Measurements from ENCODE around the gene RNF212. TPM values are rescaled to one million over a fixed set of nuclear protein-coding genes. Genes with fewer than 3 reads are reported as not detected.

The RNF212 gene
- total RNA-seq, 2 experiments from 2014 or later, result 3.2 to 3.5 TPM

DNA sequence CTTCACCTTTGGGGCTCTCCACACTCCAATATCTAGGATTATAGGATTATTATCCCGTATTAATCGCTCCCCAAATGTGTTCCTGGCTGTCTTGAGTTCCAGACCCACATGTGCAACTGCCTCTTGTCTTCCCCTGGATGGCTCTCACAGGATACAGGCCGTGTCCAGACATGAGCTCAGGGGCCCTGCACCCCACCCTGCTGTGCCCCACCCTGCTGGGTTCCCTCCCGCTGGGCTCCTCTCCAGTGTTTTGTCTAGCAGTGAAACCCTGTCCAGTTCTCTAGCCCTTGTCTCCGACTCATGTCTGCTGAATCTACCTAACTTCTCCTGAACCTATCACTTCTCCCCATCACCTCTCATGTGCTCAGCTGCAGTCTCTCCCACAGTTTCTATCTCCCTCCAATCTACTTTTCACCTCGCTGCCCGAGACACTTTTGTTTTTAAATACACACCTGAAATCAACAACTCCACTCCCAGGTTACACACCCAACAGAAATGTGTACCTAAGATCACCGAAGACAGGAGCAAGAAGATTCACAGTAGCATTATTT, 2.0 kb downstream of the RNF212 start:
- Mint-ChIP-seq H3K4me1 (no peaks in the 10 kb centered on the region), H3K27me3 (peaks cover 15% of the 10 kb centered on the region), H3K36me3 (ENCODE audit: low read depth) (no peaks in the 10 kb centered on the region), H3K9me3 (no peaks in the 10 kb centered on the region), H3K4me3 (no peak overlapping the region), H3K27ac (no peak overlapping the region)
- DNase-seq, result no peak
- ChIA-PET POLR2A (no interaction called here), CTCF (interaction anchor here (1.2 kb wide), 1 partner anchor 245 kb away, joined by 3 read pairs; no protein-coding TSS in a partner anchor)

DNA sequence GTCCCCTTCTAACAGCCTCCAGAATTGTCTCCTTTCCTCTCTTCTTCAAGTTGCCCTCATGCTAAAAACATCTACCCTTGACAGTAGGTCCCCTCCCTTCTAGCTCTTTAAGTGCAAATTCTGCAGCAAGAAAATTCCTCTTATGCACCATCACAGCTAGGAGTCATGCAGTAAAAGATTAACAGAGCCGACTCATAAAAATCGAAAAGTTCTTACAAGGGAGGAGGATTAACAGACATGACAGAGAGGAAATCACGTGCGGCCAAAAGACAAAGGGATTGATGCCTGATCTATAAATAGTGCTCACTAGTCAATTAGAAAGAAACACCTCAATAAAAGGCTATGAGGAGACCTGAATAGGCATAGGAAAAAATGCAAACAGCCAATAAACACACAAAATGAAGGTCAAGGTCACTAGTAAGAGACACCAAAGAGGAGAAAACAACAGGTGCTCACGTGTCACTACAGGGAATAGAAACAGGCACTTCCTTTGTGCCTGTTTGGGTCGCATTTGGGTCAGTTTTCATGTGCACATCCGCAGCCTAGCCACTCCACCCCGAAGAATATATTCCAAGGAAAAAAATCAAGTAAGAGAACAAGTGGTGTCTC, 3.4 kb downstream of the RNF212 start:
- Mint-ChIP-seq H3K4me1 (no peaks in the 10 kb centered on the region), H3K27ac (no peak overlapping the region), H3K27me3 (peaks cover 10% of the 10 kb centered on the region), H3K4me3 (no peak overlapping the region), H3K36me3 (ENCODE audit: low read depth) (no peaks in the 10 kb centered on the region), H3K9me3 (no peaks in the 10 kb centered on the region)
- no peak for DNase-seq
- ChIA-PET POLR2A (no interaction called here), CTCF (no interaction called here)

DNA sequence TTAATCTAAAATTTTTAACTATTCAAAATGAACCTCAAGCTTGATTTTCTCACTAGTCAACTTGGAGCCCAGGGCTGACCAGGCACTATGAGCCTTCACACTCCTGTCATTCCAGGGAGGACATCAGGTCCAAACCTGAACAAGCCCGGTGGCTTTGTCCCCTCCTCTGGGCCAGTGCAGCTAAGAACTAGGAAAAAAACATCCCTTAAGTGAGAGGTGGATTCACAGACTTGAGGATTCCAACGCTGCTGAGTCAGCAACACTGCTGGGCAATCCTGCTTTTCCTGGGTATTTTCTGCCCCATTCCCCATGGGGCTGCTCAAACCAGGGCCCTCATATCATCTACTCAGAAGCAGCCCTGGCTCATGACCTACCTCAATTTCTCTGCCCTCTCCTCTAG, 4.0 kb downstream of the RNF212 start:
- DNase-seq, result no peak
- Mint-ChIP-seq H3K27me3 (peaks cover 10% of the 10 kb centered on the region), H3K36me3 (ENCODE audit: low read depth) (no peaks in the 10 kb centered on the region), H3K4me1 (no peaks in the 10 kb centered on the region), H3K27ac (no peak overlapping the region), H3K9me3 (no peaks in the 10 kb centered on the region), H3K4me3 (no peak overlapping the region)
- ChIA-PET CTCF (no interaction called here), POLR2A (no interaction called here)

DNA sequence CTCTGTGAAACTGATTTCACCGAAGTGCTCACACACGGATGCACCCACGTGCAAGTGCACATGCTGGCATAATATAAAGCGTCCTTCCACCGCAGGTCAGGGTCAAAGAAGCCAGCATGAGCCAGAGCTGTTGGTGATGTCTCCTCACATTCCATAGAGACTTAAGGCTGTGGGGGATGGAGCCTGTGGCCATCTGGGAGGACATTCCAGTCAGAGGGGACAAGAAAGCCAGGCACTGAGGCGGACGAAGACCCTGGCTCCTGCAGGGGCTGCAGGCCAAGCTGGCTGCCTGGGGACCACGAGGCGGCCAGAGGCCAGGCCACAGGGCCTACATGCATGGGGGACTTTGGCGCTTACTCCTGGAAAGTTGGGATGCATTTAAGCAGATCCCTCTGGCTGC, 7.7 kb downstream of the RNF212 start:
- Mint-ChIP-seq H3K36me3 (ENCODE audit: low read depth) (no peaks in the 10 kb centered on the region), H3K4me3 (no peak overlapping the region), H3K9me3 (no peaks in the 10 kb centered on the region), H3K4me1 (no peaks in the 10 kb centered on the region), H3K27me3 (peaks cover 12% of the 10 kb centered on the region), H3K27ac (no peak overlapping the region)
- ChIA-PET CTCF (interaction anchor here (1.4 kb wide), 1 partner anchor 245 kb away, joined by 6 read pairs; no protein-coding TSS in a partner anchor), POLR2A (no interaction called here)
- DNase-seq, result no peak

DNA sequence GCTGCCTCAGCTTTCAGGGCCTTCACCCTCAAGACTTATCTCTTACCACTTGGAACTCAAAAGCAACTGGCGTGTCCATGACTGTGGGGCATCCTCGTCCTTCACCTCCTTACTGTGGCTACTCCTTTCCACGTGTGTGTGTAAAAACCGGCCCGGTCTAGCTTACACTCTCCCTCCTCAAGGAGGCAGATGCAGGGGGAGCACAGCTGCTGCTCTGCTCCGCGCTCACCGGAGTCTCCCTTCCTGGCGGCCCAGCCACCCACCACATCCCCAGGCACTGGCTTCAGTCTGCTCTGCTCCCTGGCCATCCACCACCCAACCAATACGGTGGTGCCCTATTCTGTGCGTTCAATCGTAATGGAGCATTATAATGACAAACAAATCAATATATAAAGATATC, 8.3 kb downstream of the RNF212 start:
- Mint-ChIP-seq H3K36me3 (ENCODE audit: low read depth) (no peaks in the 10 kb centered on the region), H3K27ac (no peak overlapping the region), H3K27me3 (peaks cover 9% of the 10 kb centered on the region), H3K9me3 (no peaks in the 10 kb centered on the region), H3K4me3 (no peak overlapping the region), H3K4me1 (no peaks in the 10 kb centered on the region)
- no peak for DNase-seq
- ChIA-PET POLR2A (no interaction called here), CTCF (interaction anchor here (1.4 kb wide), 1 partner anchor 246 kb away, joined by 6 read pairs; no protein-coding TSS in a partner anchor)

DNA sequence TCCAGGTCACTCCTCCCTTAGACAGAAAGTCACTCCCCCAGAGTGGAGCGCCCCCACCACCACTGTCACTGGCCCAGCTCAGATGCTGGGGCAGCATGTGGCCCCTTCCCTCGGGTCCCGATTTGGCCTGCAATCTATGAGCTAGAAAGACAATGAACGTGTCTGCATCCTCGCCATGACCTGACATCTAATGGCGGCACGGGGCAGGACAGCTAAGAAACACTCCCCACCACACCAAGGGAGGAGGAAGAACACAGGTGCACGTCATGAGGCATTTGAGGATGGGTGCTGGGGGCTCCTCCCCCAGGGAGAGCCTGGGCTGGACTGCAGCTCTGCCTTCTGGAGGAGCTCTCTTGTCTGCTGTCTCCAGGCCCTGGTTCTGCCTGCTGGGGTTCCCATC, 8.7 kb downstream of the RNF212 start:
- H3K4me1 Mint-ChIP-seq, result no peaks in the 10 kb centered on the region
- no peaks in the 10 kb centered on the region for H3K36me3 Mint-ChIP-seq (ENCODE audit: low read depth)
- H3K9me3 Mint-ChIP-seq, result no peaks in the 10 kb centered on the region
- ChIA-PET CTCF (no interaction called here), POLR2A (no interaction called here)
- no peak overlapping the region for H3K27ac Mint-ChIP-seq
- H3K27me3 Mint-ChIP-seq, result peaks cover 5% of the 10 kb centered on the region
- no peak overlapping the region for H3K4me3 Mint-ChIP-seq
- no peak for DNase-seq

DNA sequence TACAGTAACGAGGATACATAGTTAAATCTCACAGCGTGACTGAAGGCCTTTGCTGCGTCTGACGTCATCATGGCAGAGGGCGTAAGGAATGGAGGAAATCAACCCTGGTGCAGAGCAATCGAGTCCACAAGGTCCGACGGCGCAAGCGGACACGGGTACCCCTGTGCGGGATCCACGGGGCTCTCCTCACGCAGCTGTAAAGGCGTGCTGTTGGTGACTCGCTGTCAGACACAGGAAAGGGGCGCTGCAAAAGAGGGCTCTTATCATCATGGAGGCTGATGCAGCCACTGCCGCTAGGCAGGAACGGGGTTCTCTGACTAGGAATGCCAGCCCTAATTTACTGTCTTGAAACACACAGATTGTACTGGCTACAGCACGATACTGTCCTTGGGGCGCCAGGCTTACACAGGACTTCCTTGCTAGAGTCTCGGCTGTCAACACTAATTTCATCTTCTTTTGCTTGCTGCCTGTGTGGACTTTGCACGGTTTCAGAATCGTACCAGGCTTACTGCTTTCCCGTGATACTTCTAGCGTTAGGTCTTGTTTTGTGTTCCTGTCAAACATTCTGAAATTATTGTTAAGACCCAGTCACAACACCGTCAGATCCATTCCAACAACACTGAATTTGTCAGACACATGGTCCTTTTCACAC, 13.6 kb downstream of the RNF212 start:
- H3K4me1 Mint-ChIP-seq, result no peaks in the 10 kb centered on the region
- ChIA-PET POLR2A (no interaction called here), CTCF (no interaction called here)
- no peaks in the 10 kb centered on the region for H3K9me3 Mint-ChIP-seq
- no peak overlapping the region for H3K4me3 Mint-ChIP-seq
- peaks cover 4% of the 10 kb centered on the region for H3K27me3 Mint-ChIP-seq
- H3K27ac Mint-ChIP-seq, result no peak overlapping the region
- DNase-seq, result no peak
- H3K36me3 Mint-ChIP-seq (ENCODE audit: low read depth), result no peaks in the 10 kb centered on the region

DNA sequence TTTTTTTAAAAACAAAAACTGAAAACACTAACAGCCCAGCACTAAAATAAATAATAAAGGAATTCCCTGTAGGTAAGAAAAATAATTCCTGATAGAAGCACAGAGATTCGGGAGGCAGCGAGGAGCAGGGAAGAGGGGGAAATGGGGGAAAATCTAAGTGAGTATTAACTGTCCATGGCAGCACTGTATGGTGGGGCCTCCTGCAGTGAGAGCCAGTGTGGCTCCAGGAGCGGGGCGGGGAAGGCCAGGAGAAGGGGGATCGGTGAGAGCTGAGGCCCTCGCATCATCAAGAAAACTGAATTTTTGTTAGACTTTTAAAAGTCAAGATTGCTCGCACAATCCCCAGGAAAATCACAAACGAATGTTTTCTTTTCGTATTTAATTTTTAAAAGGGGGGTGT, 14.1 kb downstream of the RNF212 start:
- peaks cover 4% of the 10 kb centered on the region for H3K27me3 Mint-ChIP-seq
- no peaks in the 10 kb centered on the region for H3K9me3 Mint-ChIP-seq
- H3K36me3 Mint-ChIP-seq (ENCODE audit: low read depth), result no peaks in the 10 kb centered on the region
- no peak for DNase-seq
- ChIA-PET CTCF (interaction anchor here (1.3 kb wide), 1 partner anchor 15 kb away, joined by 3 read pairs; no protein-coding TSS in a partner anchor), POLR2A (no interaction called here)
- H3K27ac Mint-ChIP-seq, result no peak overlapping the region
- no peak overlapping the region for H3K4me3 Mint-ChIP-seq
- H3K4me1 Mint-ChIP-seq, result no peaks in the 10 kb centered on the region

DNA sequence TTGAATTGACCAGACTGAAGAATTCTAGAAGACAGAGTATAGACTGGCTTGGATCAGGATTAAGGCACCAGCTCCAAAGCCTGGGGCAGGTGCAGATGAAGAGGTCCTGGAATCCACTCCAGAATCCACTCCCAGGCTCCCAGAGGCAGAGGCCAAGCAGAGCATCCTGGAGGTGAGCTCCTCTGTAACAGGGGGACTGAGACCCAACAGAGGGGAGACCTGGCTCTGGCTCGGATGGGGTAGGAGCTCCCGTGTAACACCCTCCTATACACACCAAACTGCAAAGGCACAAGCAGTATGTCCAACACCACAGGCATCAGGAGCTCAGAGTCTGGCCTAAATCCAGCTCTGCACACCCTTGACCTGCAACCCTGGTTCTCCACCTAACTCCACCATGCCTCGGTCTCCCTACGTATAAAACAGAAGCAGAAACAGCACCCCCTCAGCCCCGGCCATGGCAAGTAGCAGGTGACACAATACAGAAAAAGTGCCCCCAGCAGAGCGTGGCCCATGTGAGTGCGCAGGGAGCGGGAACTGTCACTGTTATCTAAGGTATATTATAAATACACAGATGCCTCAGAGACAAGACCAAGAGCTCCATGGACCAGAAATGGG, 14.9 kb downstream of the RNF212 start:
- no peak overlapping the region for H3K4me3 Mint-ChIP-seq
- no peaks in the 10 kb centered on the region for H3K4me1 Mint-ChIP-seq
- CTCF ChIA-PET, result interaction anchor here (1.3 kb wide), 1 partner anchor 14 kb away, joined by 3 read pairs; no protein-coding TSS in a partner anchor
- peak overlapping the region; percentile 46 for H3K27ac Mint-ChIP-seq
- DNase-seq, result no peak
- peaks cover 4% of the 10 kb centered on the region for H3K27me3 Mint-ChIP-seq
- POLR2A ChIA-PET, result no interaction called here
- H3K9me3 Mint-ChIP-seq, result no peaks in the 10 kb centered on the region
- no peaks in the 10 kb centered on the region for H3K36me3 Mint-ChIP-seq (ENCODE audit: low read depth)

DNA sequence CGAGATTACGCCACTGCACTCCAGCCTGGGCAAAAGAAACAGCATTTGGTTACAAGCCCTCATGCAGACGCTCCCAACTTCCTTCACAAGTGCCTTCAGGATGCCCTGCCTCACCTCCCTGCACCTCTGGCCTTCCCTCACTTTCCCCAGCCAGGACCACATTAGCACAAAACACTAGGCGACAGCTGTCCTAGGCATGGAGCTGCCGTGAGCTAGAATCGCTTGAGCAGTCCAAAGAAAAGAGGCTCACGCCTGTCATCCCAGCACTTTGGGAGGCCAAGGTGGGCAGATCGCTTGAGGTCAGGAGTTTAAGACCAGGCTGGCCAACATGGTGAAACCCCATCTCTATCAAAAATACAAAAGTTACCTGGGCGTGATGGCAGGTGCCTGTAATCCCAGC, 15.8 kb downstream of the RNF212 start:
- no peaks in the 10 kb centered on the region for H3K9me3 Mint-ChIP-seq
- POLR2A ChIA-PET, result no interaction called here

DNA sequence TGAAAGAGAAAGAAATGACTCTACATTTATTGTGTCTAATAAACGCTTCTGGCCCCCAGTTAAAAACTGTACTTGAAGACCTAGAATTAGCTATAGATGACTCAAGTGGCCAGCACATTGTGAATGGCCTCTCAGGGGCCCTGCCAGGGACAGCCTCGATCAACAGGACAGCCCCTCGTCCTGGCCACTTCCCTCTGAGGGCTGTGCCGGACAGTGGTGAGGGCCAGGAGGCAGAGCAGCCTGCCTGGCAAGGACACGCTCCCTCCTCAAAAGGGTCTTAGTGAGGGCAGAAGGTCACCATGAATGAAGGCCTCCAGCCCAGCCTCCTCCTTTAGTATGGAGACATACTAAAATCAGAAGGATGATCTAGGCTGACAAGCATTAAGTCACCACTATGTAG, 16.5 kb downstream of the RNF212 start:
- Mint-ChIP-seq H3K27ac (no peak overlapping the region), H3K27me3 (peaks cover 4% of the 10 kb centered on the region), H3K36me3 (ENCODE audit: low read depth) (no peaks in the 10 kb centered on the region), H3K4me1 (no peaks in the 10 kb centered on the region), H3K4me3 (no peak overlapping the region), H3K9me3 (no peaks in the 10 kb centered on the region)
- CTCF ChIA-PET, result interaction anchor here (0.7 kb wide), 1 partner anchor 331 kb away, joined by 3 read pairs; no protein-coding TSS in a partner anchor
- POLR2A ChIA-PET, result no interaction called here
- DNase-seq, result no peak

More for the DNA sequence above, 15.8 kb downstream of the RNF212 start:
- CTCF ChIA-PET, result interaction anchor here (0.7 kb wide), 1 partner anchor 332 kb away, joined by 3 read pairs; no protein-coding TSS in a partner anchor
- no peak for DNase-seq
- no peaks in the 10 kb centered on the region for H3K36me3 Mint-ChIP-seq (ENCODE audit: low read depth)
- H3K27ac Mint-ChIP-seq, result no peak overlapping the region
- no peak overlapping the region for H3K4me3 Mint-ChIP-seq
- H3K4me1 Mint-ChIP-seq, result no peaks in the 10 kb centered on the region
- peaks cover 4% of the 10 kb centered on the region for H3K27me3 Mint-ChIP-seq

DNA sequence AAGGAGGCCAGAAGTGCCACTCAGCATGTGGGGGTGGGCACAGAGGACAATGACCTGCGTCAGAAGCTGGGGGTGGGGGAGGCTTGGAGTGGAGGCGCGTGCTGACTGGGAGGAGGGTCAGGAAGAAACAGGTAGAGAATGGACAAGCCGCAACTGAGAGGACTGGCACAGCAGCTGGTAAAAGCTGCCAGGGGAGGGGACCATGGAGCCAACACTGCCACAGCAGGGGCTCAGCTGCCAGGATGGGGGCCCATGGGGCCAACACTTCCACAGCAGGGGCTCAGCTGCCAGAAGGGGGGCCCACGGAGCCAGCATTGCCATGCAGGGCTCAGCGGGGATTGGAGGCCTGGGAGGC, 19.1 kb downstream of the RNF212 start:
- POLR2A ChIA-PET, result no interaction called here
- DNase-seq, result no peak
- no peaks in the 10 kb centered on the region for H3K36me3 Mint-ChIP-seq (ENCODE audit: low read depth)
- no peaks in the 10 kb centered on the region for H3K4me1 Mint-ChIP-seq
- CTCF ChIA-PET, result no interaction called here
- no peaks in the 10 kb centered on the region for H3K27me3 Mint-ChIP-seq
- no peak overlapping the region for H3K4me3 Mint-ChIP-seq
- H3K9me3 Mint-ChIP-seq, result peaks cover 4% of the 10 kb centered on the region
- H3K27ac Mint-ChIP-seq, result no peak overlapping the region

Data from activated CD4-positive, alpha-beta T cell treated with anti-CD3 and anti-CD28 coated beads, Interleukin-2, amount 10 ng/mL, durations not matched to agents 7 days and 5 days (primary cell).